Measurements from ENCODE around the gene SLC66A2.
A peak's percentile ranks its signal among the peaks of the same experiment; 100 is the strongest.

The SLC66A2 gene

DNA sequence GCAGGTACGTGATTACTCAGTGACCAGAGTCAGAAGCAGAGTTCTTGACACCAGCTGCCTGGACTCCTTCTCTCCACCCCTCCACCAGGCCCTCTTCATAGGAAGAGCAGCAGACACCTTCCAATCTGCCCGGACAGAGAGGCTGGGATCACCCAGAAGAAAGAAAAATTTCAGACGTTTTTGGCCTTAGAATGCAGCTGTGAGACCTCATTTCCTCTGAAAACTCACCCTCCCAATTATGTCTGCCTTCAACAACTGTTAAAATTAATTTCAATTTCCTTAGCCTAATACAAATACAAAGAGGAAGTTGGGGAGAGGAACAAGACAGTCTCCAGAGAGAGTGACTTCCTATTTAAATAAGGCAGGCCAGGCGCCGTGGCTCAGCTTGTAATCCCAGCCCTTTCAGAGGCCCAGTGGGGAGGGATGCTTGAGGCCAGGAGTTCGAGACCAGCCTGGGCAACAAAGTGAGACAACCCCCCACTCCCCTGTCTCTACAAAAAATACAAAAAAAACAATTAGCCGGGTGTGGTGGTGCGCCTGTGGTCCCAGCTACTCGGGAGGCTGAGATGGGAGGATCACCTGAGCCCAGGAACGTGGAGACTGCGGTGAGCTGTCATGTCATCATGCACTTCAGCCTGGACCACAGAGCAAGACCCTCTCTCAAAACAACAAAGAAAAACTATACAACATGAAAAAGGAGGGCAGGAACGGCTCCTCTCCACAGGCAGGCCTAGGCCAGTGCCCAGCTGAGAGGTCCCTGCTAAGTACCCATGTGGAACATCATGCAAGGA lies 1.6 kb downstream of the SLC66A2 start:
- no peak for DNase-seq

DNA sequence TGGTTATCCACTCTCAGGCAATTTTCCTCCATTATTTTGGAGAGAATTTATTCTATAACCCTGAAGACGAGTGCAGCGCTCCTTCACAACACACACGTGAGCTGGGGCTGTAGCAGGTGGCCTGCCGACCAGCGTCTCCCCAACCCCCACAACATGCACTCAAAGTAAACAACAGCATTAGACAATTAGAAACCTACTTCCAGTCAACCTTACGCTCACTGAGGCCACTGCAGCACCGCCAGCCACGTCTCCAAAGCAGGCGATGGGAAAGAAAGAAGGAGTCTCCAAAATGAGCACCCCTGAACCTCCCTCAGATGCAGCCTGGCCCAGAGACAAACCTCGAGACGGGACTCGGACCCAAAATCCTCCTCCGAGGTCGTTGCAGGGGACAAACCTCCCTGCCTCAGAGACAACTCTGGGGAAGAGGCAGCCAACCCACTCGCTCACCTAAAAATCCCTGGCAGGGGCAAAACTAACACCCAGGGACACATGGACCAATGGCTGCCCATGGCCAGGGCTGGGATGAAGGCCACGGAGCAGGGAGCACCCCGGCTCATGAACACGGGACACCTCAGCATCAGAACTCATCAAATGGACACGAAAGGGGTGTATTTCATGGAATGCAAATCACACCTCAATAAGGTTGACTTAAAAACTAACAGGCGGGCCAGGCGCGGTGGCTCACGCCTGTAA lies 2.6 kb downstream of the SLC66A2 start:
- DNase-seq, result no peak

DNA sequence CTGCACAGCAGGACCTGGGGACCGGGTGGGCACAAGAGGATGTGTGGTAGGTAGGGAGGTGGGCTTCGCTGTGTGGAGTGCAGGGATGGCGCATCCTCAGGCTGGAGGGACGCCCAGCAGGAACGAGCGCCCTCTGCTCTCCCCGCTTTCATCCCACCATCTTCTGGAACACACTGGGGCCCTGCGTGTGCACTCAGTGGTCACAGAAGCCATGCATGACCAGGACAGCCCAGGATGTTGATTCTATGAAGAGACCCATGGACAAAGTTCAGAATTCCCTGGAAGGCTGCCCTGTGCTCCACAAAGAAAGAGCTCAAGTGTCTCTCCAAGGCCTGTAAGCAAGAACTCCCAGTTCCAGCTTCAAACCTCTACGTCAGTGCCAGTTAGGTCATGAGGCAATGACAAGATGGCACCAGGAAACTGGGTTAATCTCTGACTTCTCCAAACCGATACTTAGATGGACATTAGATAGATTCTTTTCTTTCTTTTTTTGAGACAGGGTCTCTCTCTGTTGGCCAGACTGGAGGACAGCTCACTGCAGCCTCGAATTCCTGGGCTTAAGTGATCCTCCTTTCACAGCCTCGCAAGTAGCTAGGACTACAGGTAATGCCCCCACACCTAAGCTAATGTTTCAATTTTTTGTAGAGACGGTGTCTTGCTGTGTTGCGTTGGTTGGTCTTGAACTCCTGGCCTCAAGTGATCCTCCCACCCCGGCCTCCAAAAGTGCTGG lies 3.4 kb downstream of the SLC66A2 start:
- no peak for DNase-seq

DNA sequence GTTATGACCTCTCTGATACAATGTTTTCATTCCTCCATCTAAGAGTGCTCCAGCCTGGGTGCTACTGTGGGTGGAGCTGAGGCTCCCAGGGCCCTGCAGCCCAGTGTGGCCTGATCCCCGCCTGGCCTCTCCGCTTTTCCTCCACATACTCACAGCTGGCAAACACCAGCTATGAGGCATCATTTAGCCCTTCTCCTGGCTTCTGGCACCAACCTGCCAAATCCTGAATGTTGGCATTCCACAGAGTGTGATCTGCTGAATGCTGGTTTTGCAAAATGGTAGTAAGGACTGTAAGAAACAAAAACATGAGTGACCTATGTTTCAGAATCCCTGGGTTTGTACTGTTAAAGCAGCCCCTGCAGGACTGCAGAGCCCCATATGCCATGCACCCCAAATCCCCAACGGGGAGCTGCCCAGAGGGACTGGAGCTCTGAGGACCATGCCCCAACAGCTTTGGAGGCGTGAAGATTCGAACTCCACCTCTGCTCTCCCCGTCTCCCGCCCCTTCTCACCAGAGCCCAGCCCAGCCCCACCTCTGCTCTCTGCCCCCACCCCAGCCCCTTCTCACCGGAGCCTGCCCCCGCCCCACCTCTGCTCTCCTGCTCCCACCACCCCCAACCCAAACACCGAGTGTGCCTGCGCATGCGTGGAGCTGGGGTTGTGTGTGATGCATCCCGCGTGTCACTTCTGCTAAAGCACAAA lies 4.2 kb downstream of the SLC66A2 start:
- no peak for DNase-seq

DNA sequence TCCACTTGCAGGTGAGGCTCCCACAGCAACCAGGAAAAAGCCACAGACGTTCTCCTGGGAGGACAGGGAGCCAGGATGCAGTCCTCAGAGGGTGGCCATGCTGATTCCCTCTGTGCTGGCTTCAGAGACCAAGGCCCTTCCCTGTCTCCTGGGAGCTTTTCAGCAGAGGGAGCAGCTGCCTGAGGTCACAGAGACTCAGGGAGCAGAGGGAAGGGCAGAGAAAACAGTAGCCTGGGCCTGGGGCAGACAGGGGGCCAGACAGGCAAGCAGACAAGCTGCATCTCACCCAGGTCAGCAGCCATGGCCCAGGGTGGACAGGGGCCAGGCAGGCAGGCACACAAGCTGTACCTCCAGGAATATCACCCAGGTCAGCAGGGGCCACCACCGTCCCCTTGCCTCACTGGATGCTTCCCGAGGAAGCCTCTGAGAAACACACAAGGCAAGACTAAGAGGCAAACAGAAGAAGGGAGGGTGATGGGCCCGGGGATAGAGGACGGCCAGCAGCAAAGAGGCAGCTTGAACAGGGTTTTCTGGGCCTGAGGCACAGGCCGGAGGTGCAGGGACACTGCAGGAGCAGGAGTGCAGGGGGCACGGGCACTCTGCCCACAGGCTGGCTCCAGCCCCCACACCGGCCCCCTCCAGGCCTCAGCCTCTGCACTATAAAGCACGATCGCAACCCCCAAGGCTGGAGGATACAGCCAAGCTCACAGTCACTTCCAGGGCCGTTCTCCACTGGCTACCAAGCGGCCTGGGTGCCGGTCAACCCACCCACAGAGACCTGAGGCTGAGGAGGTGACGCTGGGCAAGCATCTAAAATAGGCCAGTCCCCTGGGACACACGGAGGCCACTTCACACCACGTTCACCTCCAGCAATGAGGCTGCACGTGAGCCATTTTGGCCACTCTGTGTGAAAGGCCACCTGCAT lies 6.1 kb downstream of the SLC66A2 start:
- DNase-seq, result no peak

DNA sequence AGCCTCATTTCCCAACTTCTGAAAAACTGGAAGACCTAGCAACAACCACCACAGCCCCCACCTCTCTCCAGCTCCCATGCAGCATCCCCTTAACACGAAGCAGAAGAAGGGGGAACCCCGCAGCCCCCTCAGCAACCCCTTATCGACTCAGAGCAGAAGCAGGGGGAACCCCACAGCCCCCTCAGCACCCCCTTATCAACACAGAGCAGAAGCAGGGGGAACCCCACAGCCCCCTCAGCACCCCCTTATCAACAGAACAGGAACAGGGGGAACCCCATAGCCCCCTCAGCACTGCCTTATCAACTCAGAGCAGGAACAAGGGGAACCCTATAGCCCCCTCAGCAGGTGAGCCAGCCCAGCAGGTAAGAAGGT lies 6.7 kb downstream of the SLC66A2 start:
- DNase-seq, result no peak

DNA sequence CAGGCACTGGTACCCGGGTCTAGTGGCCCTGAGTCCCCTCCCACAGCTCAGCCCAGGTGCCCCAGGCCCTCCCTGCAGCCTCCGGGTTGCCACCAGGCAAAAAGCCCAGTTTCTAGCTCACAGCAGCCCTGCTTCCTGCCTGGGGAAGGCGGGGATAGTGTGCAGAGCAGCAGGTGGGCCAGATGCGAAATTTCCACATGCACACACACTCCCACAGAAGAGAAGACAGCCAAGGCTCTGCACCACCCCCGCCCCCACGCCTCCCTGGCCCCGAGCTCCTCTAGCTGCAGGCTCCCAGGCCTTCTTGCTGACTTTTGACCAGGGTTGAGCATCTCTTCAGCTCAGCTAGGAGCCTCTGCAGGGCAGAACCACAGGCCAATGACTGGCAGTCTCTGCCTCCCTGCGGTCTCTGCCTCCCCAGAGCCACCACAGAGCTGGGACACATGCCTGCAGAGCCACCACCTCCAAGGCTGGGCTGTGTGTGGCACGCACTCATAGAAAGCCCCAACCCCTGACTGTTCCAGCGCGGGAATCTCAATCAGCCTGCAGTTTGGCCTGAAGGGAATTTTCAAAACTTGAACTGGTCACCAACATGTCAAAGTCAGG lies 7.2 kb downstream of the SLC66A2 start:
- DNase-seq, result peak; percentile 74

DNA sequence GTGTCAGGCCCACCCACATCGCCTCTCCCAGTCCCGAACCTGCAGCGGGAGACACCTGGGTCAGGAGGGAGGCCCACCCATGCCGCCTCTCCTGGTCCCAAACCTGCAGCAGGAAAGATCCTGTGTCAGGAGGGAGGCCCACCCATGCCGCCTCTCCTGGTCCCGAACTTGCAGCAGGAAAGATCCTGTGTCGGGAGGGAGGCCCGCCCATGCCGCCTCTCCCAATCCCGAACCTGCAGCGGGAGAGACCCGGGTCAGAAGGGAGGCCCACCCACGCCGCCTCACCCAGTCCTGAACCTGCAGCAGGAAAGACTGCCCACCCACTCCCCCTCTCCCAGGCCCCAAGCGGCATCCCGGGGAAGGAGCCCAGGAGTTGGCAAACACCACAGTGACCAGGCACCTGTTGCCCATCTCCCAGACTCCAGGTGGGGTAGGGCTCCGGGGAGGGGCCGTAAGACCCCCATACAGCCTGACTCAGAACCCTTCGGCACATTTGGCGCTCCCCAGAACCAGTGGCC lies 7.8 kb downstream of the SLC66A2 start:
- DNase-seq, result no peak

DNA sequence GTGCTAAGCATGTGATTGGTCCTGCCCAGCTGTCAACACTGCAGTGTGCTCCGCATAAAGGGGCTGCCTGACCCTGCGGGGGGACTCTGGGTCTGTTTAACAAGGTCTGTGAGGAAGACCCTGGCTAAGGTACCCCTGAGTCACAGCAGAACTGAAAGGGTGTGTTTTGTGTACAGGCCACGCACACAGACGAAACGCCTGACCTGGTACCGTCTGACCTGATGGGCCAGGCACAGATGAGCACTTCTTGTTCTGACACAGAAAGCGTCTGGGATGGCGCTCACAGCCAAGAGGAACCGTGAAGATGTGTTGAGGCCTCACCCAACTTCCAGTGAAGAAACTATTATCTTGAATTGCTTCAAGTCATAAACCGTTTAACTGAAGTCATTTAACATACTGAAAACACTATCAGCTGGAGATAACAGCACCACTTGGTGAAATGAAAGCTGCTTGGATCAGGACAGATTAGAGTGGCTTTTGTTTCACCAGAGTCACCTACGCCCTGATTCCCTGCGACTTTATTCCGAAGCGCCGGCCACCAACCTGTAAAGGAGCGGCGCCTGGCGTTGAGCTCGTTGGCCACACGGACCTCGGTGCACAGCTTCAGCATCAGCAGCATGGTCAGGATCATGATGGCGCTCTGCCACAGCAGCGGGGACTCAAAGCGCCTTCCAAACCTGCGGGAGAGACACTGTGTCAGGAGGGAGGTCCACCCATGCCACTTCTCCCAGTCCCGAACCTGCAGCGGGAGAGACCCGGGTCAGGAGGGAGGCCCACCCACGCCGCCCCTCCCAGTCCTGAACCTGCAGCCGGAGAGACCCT lies 8.5 kb downstream of the SLC66A2 start:
- no peak for DNase-seq

DNA sequence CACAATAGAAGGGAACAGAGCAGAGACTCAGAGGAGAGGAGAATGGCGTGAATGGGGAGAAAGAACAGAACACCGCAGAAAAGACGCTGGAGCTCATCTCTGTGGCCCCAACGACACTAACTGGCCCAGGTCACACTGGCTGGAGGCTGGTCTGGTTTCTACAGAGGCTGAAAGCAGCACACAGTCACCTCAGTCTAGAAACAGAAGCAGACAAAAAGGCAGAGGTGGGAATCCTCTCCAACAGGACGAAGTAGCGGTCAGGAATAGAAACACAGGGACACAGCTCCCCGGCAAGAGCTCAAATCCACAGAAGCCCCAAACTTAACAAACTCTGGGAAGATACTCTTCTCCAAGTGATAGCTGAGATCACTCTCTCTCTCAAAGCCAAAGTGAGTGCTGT lies 9.2 kb downstream of the SLC66A2 start:
- DNase-seq, result no peak

DNA sequence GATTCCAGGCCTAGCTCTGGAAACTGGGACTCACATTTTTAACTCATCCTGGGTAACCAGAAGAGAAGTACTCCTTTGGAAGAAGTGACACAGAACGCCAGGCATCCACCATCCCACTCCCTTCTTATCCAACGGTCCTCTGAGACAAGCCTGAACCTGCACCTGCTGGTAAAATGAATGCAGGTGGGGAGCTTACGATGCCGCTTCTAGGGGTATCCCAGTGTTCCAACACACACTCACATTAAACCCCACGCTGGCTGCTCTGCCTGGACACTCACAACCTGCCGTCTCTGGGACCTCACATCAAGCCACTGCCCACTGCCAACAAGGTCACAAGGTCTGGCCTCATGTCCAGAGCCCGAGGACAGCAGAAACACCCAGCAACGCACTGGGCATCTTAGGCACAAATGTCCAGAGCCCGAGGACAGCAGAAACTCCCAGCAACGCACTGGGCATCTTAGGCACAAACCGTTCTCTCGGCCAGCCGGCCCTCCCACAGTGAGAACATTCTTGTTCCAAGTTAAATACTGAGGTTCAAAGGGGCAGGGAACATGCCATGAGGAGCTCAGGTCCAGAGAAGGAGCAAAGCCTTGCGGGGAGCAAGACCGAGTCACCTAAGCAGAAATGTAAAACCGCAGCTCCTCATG lies 9.9 kb downstream of the SLC66A2 start:
- DNase-seq, result no peak

DNA sequence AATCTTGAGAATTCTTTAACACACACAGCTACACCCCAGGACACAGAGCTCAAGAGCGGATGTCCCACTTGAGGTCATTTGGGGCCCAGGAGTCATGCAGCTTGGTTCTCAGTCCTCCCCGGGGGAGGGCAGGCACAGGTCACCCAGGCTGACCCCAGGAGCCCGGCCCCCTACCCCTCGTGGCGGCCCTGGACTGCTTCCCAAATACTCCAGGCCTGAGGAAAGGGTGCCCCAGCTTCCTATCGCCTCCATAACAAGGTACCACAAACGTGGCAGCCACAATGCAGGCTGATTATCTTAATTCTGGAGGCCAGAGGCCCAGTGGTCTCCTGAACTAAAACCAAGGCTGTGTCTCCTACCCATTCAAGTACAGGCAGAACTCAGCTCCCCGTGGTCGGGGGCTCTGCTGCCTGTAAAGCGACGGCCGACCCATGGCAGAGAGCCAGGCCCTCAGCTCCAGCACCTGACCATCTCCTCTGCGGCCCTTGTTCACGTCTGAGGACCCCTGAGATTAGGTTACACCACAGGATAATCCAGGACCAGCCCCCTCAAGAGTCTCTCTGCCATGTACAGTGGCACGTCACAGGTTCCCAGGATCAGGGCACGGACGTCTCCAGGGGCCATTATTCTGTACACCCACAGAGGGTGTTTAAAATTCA lies 10.5 kb downstream of the SLC66A2 start:
- DNase-seq, result no peak

DNA sequence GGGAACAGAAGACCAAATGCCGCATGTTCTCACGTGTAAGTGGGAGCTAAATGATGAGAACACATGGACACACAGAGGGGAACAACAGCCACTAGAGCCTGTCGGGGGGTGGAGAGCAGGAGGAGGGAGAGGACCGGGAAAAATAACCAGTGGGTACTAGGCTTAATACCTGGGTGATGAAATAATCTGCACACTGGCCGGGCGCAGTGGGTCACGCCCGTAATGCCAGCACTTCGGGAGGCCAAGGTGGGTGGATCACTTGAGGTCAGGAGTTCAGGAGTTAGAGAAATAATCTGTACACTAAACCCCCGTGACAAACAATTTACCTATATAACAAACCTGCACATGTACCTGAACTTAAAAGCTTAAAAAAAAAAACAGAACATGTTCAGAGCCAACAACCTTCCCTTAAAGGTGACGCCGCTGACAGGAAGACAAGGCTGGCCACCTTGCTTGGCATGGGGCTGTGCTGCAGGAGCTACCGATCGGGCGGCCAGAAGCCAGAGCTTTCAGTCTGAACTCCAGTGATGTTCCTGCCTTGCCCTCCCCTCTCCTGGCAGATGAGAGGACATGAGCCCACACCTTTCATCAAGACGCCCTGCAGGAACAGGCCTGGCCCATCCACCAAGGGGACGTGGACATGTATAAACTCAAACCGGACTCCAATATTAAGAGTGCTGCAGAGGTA lies 11.2 kb downstream of the SLC66A2 start:
- no peak for DNase-seq

DNA sequence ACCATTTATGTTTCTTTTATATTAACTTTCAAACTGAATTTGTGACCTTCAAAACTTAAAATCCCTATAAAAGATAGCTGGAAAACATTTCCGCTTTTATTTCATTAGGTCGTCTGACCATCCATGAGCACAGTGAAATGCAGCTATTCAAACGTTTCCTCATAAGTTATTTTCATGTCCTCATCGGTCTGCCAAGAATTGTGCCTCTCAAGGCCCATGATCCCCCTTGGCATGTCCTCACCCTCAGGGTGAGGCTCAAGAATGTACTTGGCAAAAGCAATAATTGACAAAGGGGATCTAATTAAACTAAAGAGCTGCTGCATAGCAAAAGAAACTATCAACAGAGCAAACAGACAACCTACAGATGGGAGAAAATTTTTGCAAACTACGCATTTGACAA lies 12.4 kb downstream of the SLC66A2 start:
- no peak for DNase-seq

DNA sequence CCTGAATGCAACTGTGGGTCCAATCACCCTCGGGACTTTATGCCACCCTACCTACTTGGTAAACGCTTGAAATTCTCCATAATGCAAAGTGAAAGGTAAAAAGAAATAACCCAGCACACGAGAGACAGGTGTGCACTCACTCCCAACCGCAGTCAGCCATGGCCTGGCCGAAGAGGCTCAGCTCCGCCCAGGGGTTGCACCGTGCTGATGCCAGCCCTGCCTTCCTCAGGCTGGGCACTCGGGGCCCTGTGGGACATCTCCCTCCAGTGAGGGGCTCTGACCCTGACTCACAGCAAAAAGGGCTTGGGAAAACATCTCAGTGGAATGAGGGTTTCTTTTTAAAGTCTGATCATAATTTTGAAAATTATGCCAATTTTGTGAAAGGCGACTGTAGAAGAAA lies 13.3 kb downstream of the SLC66A2 start:
- DNase-seq, result no peak

DNA sequence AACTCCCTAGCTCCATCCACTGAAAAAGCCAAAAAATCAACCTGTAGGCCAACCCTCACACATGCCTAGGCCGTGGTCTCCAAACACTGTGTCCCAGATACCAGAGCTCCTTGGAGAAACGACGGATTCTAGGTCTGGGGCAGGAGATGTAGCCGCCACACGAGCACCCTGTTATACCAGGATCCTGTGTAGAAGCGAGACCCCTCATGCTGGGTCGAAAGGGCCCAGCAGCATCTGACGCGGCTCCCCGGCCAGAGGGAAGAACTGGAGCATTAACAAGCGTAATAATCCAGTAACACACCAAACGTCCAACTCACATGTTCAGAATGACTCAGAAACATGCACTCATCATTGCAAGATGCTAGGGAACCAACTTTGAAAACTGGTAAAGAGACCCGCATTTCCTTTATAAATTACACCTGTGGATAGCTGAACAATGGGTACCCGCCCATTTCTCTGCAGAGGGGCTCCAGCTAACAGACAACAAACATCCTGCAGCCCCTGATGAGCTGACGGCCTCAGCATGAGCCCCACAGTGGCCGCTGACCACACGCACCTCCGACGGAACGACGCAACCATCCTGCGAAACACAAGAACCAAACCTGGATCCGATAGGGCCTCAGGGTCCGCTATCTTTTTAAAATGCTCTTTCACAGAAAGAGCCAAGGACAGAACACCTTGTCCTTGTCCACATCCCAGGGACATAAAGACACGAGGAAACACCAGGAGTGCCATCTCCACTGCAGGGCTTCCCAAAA lies 14.2 kb downstream of the SLC66A2 start:
- DNase-seq, result no peak

DNA sequence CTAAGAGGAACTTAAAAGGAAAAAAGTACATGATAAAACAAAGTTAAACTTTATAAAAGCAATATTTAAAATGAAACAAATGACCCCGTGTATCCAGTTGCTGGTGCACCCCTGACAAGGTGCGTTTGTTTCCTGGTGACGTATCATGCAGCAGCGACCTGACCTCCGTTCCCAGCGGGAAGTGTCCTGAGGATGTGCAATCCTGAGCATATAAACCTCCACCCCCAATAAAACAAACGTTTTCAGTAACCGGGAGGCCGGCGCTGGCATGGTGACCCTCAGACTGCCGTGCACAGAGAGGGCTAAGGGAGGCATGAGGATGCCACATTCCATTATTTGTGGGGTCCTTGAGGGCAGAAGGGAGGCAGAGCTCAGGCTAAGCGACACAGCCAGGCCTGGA lies 14.8 kb downstream of the SLC66A2 start:
- DNase-seq, result no peak

DNA sequence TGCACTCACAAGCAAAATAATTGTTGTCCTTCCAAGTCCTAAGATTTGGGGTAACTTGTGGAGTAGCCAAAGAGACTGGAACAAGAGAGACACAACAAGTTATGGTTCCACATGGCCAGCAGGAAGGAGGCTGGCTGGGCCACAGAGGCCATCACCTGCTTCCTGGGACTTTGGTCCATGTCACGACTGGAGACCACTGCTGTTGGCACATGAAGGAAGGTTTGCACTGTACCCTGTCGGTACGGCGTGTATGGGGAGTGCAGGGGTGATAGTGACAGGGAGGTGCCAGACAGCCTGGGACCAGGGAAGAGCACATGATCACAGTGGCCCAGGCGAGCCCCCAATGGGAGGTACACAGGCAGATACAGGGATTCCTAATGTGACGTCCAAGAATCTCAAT lies 15.5 kb downstream of the SLC66A2 start:
- no peak for DNase-seq
